Right renal pelvis (tissue), 4 donors: Measurements from ENCODE around the gene CDHR1. TPM values are rescaled to one million over a fixed set of nuclear protein-coding genes. Genes with fewer than 3 reads are reported as not detected.

Source experiments
- DNase-seq, 4 donors: peaks; one replicate each; pipeline ENCODE4 v3.0.0-alpha.2; 2013; ENCODE audit warnings: low read depth in 4 of 4, low spot score in 3 of 4, missing footprints in 1 of 4
- polyA plus RNA-seq, 4 donors: library from polyadenylated mRNA; unstranded; fragments of 120-200 nt; gene quantifications; one replicate each; pipeline ENCODE4 v1.2.1, GENCODE V29; 2013; ENCODE audit not compliant: insufficient read length in 4 of 4

The CDHR1 gene
- polyA plus RNA-seq, 4 donors, result 0.96 to 1.2 (median 1.0) TPM

DNA sequence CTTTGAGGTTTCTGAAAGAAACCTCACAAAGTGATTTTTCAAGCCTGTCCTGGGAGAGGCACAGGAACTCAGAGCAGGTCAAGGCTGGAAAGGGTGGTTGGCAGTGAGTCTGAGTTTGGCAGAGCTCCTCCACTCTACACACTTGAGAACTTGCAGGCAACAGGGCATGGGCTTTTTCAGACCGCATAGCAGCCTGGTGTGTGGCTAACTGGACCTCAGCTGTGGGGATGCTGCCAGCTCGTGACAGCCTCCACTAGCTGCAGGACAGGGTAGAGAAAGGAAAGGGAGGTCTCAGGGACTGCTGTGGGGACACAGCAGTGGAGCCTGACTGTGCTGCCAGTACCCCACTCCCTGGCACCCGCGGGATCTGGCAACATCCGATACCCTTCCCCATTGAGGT is 2.6 kb downstream of the CDHR1 start:
- DNase-seq, result no peak

DNA sequence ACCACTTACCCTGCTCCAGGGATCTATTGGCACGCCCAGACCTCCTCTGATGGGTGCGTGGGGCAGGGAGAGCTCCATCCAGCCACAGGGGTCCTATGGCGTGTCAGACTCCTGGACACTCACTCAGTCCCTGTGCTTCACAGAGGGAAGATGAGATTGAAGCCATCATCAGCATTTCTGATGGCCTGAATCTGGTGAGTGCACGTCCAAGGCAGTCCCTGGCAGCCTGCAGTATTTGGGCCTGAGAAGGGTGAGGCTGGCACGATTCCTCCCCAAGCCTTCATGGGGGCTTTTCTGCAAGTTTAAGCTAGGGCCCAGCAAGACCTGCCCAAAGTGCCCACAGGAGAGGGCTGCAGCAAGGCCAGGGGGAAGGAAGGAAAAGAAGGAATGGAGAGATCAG is 3.3 kb downstream of the CDHR1 start:
- DNase-seq, result no peak

DNA sequence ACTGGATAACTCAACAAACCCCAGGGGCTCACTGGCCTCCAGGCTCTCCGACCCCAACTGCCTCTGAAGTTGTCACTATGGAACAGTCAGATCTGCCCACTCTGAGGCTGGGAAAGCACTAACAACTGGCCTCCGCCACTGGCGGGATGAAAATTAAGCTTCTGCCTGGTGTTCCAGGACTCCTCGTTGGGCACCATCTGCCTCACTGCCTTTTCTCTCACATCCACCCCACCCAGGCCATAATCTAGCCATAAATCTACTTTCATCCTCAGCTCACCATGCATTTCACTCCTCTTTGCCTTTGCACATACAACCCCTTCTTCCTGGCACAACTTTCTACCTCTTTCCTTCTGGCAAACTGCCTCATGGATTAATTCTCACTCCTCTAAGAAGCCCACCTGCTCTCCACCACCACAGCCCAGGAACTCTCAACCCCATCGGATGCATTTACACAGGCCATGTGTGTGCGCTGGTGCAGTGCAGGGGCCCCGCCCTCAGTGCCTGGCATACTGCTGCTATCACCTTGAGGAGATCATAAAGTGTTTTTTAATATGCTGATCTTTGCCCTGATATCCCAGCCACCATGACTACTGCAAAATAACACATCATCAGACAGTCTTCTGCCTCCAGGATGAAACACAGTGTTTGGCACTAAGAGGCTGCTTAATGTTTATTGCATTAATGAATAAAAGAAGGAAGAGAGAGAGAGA is 4.0 kb downstream of the CDHR1 start:
- DNase-seq, result no peak

DNA sequence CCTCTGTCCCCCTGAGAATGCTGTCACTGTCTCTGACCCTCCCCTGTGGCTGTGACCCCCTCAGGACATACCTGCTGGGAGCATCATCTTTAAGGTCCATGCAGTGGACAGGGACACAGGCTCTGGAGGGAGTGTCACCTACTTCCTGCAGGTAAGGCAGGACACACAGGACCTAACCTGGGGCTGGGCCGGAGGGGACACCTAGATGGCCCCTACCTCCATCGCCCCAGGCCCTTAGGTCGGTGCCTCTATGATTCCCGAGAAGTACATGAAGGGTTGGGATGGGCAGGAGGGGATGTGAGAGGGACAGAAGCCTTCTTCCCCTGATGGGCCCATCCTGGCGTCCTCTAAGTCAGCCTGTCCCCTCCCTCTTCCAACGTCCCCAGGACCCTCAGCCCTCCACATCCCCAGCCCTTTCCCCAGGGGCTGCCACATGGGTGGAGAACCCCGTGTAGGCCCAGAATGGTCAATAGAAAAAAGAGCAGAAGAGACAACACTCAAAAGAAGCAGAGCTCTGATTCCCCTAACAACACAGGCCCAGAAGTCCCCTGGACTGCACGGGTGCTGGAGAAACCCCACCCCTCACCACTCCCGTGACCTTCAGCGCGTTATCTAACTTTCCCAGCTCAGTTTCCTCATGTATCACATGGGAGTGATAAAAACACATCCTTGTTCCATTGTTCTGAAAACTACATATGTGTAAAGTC is 6.4 kb downstream of the CDHR1 start:
- no peak for DNase-seq

DNA sequence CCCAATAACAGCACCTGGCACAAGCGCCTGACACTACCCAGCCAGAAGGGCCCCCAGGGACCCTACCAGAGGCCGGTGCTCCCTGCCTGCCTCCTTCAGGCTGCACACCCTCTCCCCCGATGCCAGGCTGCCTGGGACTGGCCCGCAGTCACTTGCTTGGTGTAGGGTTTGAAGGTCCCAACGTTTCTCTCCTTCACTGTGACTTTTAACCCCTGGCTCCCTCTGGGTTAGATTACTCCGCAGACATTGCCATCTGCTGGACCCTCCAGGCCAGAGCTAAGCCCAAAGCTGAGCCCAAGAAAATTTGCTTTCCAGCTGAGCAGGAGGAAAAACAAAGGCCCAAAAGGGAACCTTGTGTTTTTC is 6.9 kb downstream of the CDHR1 start:
- DNase-seq, result no peak

DNA sequence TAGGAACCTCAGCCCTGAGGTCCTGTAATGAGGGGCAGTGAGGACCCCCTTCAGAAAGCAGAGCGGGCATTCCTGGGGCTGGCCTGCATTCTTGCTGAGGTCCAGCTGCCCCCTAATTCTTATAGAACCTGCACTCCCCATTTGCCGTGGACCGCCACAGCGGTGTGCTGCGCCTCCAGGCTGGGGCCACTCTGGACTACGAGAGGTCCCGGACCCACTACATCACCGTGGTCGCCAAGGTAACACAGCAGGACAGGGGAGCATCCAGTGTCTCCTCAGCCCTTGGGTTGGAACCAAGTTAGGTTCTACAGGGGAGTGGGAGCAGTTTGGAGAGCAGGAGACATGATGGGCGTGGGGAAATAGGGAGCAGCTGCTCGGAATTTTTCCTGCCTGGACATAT is 7.3 kb downstream of the CDHR1 start:
- no peak for DNase-seq

DNA sequence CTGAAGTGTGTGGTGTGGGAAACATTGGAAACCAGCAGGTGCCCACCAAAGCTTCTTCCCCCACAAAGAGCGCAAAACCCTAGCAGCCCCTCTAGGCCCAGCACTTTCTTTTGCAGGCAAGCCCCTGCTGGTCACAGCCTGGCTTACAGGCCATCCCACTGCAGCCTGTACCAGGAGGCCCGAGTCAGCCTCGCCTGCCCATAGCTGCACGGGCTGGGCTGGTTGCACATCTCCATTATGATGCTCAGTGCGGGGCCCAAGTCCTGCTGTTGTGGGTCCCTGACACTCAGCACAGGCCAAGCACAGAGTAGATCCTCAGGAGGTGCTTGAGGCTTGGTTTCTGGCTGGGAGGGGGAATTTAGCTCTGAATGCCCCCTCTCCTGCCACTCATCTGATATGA is 8.0 kb downstream of the CDHR1 start:
- no peak for DNase-seq

DNA sequence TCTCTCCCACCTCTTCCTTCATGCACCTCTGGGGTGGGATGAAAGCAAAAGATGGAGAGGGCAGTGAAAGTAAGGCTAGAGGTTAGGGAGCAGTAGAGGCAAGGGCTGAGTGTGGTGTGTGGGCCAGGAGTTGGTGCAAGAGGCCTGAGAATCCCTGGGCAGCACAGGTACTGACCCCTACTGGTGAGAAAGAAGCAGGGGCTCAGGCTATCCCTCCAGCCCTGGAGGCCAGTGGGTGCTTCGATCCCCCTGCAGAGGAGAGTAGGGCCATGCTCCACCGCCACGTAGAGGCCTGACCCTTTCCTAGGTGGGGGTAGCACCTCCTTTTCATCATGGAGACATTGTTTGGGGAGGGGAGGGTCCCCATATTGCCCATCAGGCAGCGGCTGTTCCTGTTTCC is 9.8 kb downstream of the CDHR1 start:
- DNase-seq, result no peak

DNA sequence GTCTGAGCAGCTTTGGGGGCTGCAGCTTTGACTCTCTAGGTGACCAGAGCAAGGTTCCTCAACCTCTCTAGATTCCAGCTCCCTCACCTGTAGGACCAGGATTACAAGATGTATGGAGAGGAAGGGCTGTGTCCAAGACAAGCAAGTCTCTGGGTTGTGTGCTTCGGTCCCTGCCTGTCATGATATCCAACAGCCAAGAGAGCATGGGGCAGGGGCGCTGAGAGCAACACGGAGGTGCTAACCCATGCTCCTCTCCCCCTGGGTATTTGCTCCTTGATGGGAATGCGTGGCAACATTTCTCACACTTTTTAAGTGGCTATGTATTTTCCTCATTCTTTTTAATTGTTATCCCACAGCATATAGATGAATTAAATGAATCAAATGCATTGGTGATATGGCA is 10.3 kb downstream of the CDHR1 start:
- DNase-seq, result no peak

DNA sequence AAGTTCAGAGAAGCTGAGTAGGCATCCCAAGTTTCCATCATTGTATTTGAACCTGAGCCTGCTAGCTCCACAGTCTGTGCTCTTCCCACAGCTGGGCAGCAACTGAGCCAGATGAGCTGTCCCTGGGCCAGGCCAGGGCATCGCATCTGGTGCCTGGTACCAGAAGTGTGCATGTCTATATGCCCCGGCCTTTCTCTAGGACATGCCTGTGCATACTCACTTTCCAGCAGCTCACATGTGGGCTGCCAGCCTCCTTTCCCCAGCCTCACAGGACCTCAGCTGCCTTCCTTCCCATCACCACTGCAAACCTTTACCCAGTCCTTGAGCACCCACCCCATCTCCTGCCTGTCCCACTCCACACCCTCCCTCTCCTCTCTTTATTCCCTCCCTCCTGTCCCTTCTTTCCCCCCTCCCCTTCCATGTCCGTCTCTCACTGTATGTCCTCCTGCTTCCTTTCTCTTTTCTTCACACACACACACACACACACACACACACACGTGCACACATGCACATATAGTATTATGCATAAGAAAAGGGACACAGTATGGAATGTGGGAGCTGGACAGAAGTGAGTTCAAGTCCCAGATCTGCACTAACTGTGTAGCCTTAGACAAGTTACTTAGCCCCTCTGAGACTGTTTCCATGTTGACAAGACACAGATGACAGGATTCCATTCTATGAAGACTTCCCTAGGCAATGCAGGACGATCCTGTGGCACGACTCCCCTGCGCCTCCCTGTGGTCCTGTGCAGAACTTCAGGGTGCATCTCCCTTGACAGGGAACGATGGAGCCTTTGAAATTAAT is 10.9 kb downstream of the CDHR1 start:
- DNase-seq, result no peak

DNA sequence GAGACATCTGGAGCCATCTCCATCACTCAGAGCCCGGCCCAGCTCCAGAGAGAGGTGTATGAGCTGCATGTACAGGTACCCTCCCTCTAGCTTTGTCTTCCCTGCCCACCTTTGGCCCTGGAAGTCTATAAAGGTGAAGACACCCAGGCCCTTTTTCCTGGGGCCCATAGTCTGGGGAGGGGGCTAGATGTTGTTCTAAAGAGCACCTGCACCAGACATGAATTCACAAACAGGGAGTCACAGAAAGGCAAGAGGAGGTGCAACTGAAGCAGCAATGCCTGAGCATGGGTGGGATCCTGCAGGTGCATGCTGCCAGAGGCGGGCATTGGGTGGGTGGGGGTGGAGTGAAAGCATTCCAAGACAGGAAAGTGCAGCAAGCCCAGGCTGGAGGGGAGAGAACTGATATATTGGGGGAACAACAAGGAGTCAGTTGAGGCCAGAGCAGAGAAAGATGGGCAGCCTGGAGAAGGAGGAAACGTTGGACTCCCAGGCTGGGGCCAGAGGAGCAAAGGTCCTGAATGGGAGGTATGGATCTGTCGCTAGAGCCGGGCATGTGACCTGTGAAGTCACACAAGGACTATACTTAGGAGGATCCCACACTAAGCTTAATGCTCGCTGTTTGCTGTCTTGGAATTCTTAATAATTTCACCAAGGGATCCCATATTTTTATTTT is 11.7 kb downstream of the CDHR1 start:
- DNase-seq, result no peak

DNA sequence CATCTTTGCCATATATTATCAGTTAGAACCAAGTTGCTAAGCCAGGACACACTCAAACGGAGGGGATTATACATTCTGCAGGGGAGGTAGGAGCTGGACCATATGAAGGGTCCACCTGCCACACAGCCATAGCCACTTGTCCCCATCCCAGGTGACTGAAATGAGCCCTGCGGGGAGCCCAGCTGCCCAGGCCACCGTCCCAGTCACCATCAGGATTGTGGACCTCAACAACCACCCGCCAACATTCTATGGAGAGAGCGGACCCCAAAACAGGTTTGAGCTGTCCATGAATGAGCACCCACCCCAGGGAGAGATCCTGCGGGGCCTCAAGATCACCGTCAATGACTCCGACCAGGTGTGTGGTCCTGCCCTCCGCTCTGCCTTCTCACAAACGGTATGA is 13.7 kb downstream of the CDHR1 start:
- no peak for DNase-seq

DNA sequence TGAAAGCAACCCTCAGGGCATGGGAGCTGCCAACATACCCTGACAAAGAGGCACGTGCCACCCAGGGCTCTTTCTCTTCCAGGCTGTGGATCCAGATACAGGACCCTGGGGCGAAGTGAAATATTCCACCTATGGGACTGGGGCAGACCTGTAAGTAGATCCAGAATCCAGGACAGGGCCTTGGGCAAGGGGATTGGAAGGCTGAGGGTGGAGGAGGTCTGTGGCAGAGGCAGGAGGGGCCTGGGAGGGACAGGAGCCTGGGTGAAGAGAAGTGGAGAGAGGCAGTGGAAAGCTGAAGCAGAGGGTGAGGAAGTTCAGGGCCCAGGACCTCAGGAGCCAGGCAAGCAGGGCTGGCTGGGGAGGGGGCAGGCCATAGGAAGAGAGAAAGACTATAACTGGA is 17.2 kb downstream of the CDHR1 start:
- no peak for DNase-seq

DNA sequence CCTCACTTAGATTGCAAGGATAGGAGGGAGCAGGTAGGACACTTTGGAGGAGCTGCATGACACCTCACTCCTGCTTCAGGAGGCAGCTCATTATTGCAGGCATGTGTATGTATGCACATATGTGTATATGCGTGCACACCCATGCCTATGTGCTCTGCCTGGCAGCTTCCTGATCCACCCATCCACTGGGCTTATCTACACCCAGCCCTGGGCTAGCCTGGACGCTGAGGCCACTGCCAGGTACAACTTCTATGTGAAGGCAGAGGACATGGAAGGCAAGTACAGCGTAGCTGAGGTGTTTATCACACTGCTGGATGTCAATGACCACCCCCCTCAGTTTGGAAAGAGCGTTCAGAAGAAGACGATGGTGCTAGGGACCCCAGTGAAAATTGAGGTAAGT is 17.7 kb downstream of the CDHR1 start:
- DNase-seq, result no peak

DNA sequence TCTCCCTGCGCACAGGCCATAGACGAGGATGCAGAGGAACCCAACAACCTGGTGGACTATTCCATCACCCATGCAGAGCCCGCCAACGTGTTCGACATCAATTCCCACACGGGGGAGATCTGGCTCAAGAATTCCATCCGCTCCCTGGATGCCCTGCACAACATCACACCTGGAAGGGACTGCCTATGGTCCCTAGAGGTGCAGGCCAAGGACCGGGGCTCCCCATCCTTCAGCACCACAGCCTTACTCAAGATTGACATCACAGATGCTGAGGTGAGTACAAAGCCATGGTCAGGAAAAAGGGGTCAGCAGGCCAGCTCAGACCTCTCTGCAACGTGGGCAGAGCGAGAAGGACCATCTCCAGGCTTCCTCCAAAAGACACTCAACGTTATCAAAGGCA is 18.7 kb downstream of the CDHR1 start:
- no peak for DNase-seq

DNA sequence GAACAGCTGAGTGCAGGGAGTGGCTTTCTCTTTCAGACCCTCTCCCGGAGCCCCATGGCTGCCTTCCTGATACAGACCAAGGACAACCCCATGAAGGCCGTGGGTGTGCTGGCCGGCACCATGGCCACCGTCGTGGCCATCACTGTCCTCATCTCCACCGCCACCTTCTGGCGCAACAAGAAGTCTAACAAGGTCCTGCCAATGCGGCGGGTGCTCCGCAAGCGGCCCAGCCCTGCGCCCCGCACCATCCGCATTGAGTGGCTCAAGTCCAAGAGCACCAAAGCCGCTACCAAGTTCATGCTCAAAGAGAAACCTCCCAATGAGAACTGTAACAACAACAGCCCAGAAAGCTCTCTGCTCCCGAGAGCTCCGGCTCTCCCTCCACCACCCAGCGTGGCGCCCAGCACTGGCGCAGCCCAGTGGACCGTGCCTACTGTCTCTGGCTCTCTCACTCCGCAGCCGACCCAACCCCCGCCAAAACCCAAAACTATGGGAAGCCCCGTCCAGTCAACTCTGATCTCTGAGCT is 19.8 kb downstream of the CDHR1 start:
- DNase-seq, result no peak

DNA sequence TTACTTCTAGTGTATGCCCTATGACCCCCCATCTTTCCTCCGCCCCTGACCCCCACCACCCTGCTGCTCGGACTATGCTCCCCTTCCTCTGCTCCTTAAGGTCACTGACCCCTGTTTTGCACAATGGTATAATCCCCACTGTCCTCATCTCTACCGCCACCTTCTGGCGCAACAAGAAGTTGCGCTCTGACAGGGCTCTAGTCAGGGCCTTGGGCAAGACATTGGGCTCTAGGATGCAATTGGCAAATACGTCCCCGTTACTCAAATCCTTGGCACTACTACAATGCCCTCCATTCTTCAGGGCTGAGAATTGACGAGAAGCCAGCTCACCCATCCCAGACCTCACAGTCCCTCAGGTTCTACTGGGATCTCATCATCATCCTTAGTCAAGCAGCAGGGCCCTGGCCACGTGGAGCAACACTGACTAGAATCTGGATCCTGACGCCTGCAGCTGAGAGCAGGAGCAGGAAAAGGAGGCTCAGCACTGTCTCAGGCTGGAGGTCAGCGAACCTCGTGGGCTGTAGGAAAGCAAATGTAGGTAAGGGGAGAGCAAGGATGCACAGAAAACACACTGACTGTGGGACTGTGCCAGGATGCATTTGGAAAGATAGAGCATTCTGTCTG is 20.4 kb downstream of the CDHR1 start:
- no peak for DNase-seq

DNA sequence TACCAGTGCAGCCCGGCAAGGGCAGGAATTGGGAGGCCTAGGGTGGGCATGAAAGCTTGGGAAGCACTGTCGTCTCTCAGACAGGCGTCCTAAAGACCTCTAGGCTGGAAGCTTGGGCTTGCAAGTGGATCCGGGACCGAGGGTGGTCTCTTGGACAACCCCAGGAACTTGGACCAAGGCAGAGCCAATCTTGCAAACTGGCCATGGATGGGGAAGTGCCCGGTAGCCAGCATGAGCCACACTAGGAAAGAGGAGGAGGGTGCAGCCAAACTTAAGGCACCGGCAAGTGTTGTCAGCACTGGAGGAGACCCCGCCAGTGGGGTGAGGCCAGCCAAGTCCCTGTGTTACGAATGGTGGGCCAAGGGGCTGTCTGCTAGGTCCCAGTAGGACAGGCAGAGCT is 22.5 kb downstream of the CDHR1 start:
- no peak for DNase-seq

DNA sequence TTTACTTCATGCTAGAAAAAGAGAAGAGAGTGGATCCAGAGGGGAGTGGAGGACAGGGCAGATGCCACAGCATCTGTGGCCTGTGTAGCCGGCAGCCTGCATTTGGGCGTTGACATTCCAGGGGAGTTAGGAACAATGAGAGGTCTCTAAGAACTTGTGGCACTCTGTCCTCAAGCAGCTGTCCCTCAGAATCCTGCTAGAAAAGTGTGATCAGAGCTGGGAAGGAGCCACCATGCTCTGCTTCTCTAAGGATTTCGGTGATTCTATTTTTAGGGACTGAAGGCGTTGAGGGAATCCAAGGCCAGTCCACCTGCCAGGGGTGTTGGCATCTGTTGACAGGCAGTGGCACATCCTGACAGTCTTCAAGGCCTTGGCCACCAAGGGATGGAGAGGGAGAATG is 23.4 kb downstream of the CDHR1 start:
- no peak for DNase-seq

DNA sequence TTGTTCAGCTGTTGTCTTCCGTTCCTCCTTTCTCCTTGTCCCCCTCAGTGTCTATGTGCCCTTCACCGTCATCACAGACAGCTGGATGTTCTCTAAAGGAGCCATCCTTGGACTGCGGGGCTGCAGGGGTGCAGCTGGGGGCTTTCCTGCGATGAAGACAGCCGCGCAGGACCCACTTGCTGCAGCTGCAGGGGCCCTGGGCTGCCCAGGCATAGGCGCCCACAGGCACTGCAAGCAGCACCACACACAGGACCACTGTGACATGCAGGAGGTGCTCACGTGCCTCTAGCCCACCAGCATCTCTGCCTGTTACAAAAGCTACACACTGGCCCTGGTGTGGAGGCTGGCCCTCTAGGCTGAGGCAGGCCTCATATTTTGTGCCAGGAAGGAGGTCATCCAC is 27.6 kb downstream of the CDHR1 start:
- no peak for DNase-seq
